Fibroblast of the aortic adventitia (primary cell): ENCODE results near the gene TMA7B. TPM values are rescaled to one million over a fixed set of nuclear protein-coding genes. Genes with fewer than 3 reads are reported as not detected.

ENCODE experiments used
- DNase-seq: peaks from one replicate; pipeline ENCODE4 v3.0.0-alpha.2; 2010; ENCODE audit warnings: low read depth
- H3K4me3 ChIP-seq: 2 replicates; pipeline ENCODE4 v1.5.1; 2011; ENCODE audit warnings: low read depth, mild to moderate bottlenecking, control low read depth, low read length, moderate library complexity
- CTCF ChIP-seq: IDR thresholded peaks from 2 replicates; pipeline ENCODE4 v1.5.1; 2011; ENCODE audit warnings: mild to moderate bottlenecking, low read length, control low read depth, inconsistent platforms; ENCODE audit not compliant: insufficient read depth
- total RNA-seq: library from RNA; depleted of rRNA; stranded (reverse); fragments of >200 nt; gene quantifications from 2 replicates; pipeline ENCODE4 v1.2.3, GENCODE V29; 2012; ENCODE audit warnings: low replicate concordance

Gene TMA7B
- total RNA-seq, 1 donor: not detected

GRCh38 chr22:39958009-39958711, 2.0 kb upstream of the TMA7B start:
- no peak for TF ChIP-seq CTCF
- H3K4me3 ChIP-seq: no peak overlapping the region
- DNase-seq: no peak

- no peak overlapping the region for H3K4me3 ChIP-seq
- no peak for TF ChIP-seq CTCF
- no peak for DNase-seq
Measured at GRCh38 chr22:39958949-39959639, 1.1 kb upstream of the TMA7B start.

GRCh38 chr22:39960791-39961746, 872 bp downstream of the TMA7B start:
- DNase-seq: peak; percentile 81
- H3K4me3 ChIP-seq: no peak overlapping the region
- no peak for TF ChIP-seq CTCF

- H3K4me3 ChIP-seq: no peak overlapping the region
- DNase-seq: no peak
- TF ChIP-seq CTCF: no peak
Measured at GRCh38 chr22:39962071-39962470, 1.9 kb downstream of the TMA7B start.

GRCh38 chr22:39965748-39966147, 5.6 kb downstream of the TMA7B start:
- TF ChIP-seq CTCF: no peak
- no peak for DNase-seq
- H3K4me3 ChIP-seq: no peak overlapping the region

GRCh38 chr22:39966470-39966869, 6.3 kb downstream of the TMA7B start:
- DNase-seq: peak; percentile 25
- no peak for TF ChIP-seq CTCF
- H3K4me3 ChIP-seq: no peak overlapping the region
